T-helper 2 cell (primary cell): ENCODE results near the gene DGKQ.
"Not testable (repeated sequence)": the region's sequence is repeated elsewhere in the genome, so short reads cannot be mapped to it uniquely, and the experiment has no call there.

Experiments
- DNase-seq, 5 experiments: peaks; one replicate each; pipeline versions ENCODE4 v3.0.0 to v3.0.0-alpha.2; 2012 to 2022

Gene DGKQ

GRCh38 chr4:924107-925096, 49.0 kb downstream of the DGKQ start:
- DNase-seq, result peak in 2 of 5 experiments; percentile 23 to 50

DNA sequence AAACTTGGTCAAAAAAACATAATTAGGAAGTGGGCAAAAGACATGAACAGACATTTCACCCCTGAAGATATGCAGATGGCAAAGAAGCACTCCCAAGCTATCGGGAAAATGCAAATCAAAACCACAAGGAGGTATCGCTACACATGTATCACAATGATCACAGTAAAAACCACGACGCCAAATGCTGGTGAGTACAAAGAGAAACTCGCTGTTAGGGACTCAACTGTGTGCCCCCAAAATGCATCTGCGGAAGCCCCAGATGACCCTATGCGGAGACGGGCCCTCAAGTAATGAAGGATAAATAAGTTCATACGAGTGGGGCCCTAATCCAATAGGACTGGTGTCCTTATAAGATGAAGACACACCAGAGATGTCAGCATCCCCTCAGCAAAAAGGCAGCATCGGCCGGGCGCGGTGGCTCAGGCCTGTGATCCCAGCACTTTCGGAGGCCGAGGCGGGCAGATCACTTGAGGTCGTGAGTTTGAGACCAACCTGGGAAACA, 51.5 kb downstream of the DGKQ start:
- DNase-seq, result peak in 1 of 5 experiments; percentile 81

DNA sequence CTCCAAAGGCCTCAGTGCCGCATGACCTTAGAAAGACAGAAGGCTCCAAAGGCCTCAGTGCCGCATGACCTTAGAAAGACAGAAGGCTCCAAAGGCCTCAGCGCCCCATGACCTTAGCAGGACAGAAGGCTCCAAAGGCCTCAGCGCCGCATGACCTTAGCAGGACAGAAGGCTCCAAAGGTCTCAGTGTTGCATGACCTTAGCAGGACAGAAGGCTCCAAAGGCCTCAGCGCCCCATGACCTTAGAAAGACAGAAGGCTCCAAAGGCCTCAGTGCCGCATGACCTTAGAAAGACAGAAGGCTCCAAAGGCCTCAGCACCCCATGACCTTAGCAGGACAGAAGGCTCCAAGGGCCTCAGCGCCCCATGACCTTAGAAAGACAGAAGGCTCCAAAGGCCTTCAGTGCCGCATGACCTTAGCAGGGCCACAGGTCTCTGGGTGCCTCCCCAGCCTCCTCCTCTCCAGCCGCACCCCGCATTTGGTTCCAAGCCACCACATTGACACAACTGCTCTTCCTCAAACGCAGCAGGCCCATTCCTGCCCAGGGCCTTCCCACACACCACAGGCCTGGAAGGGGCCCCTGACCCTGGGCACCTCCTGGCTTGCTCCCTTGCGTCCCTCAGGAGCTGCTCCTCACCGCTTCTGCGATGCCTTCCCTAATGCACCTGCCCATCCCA, 54.2 kb downstream of the DGKQ start:
- DNase-seq, result not testable (repeated sequence)

- DNase-seq, result not testable (repeated sequence)
Measured at GRCh38 chr4:918591-918990, 54.8 kb downstream of the DGKQ start.

DNA sequence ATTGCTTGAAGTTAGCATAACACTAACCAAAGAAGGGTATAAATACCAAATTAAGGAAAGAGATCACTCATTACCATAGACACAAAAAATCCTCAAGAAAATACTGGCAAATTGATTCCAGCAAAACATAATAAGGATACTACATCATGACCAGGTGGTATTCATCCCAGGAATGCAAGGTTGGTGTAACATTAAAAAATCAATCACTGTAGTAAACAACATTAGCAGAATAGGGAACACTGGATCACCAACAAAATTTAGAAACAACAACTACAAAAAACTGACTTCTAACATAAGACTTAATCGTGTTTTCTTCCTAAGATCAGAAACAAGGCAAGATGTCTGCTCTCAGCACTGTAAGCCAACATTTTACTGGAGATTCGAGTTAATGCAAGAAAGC, 55.4 kb downstream of the DGKQ start:
- no peak for DNase-seq

GRCh38 chr4:917466-917865, 55.9 kb downstream of the DGKQ start:
- no peak for DNase-seq

DNA sequence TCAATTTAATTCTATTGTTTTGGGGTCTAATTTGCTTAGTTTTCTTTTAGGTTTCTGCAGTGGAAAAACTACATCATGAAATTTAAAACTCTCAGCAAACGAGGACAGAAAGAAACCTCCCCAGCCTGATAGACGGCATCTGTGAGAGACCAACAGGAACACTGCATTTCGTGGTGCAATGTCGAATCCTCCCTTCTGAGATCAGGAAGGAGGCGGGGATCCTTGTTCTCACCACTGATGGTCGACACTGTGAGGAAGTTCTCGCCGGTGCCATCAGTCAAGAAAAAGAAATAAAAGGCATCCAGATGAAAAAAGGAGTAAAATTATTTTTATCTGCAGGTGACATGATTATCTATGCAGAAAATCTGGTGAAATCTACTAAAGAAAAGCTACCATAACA, 57.8 kb downstream of the DGKQ start:
- no peak for DNase-seq

DNA sequence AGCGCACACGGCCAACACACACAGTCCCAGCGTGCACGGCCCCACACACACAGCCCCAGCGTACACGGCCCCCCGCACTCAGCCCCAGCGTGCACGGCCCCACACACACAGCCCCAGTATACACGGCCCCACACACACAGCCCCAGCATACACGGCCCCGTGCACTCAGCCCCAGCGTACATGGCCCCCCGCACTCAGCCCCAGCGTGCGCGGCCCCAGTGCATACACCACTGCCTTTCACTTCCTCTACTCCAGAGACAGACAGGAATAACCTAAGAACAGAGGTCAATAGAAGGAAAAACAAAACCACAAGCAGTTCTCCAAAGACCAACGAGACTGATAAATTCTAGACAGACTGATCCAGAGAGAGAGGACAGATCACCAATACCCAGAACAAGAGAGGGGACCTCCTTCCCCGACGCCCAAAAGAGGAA, 58.3 kb downstream of the DGKQ start:
- no peak for DNase-seq

GRCh38 chr4:914531-914930, 58.8 kb downstream of the DGKQ start:
- no peak for DNase-seq

DNA sequence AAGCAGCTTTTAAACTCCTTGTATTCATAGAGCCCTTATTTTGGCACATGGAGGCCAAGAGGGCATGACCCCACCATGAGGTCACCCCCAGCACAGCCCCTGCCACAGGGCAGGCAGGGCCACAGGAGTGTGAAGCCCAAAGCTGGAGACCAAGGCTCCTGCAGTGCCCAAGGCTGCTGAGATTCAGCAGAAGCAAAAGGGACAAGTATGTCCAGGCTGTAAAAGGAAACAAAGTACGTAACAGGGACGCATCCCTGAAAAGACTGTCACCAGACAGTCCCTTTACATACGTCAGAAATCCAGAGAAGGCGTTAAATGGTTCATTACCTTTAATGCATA, 60.1 kb downstream of the DGKQ start:
- no peak for DNase-seq

GRCh38 chr4:912548-913279, 60.7 kb downstream of the DGKQ start:
- DNase-seq, result no peak

DNA sequence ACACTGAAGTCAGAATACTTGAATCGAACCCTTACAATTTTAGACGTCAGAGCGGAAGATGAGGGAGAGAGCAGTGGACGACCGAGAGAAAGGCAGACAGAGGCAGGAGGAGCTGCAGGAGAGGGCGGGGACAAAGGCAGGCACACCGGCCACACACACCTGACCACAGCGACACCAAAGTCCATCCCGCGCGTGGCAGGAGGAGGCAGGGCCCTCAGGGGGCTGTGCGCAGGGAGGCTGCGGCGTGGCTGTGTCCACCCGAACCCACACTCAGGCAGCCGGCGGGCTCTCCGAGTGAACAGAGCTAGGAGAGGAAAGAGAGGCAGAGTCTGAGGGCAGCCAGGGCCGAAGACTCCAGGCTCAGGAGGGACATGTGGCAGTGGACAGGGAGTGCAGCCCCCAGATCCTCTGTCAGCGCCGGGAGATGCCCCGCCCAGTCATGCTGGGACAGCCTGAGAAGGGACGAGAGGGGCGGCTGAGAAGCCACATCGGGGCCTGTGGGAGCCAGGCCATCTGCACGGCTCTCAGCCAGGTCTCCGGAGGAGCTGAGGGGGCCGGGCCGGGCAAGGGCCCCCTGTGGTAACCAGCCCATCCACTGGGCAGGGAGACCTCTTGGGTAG, 61.4 kb downstream of the DGKQ start:
- DNase-seq, result no peak

GRCh38 chr4:911221-911751, 62.1 kb downstream of the DGKQ start:
- DNase-seq, result no peak

- DNase-seq, result no peak
Measured at GRCh38 chr4:910366-911091, 62.8 kb downstream of the DGKQ start.

DNA sequence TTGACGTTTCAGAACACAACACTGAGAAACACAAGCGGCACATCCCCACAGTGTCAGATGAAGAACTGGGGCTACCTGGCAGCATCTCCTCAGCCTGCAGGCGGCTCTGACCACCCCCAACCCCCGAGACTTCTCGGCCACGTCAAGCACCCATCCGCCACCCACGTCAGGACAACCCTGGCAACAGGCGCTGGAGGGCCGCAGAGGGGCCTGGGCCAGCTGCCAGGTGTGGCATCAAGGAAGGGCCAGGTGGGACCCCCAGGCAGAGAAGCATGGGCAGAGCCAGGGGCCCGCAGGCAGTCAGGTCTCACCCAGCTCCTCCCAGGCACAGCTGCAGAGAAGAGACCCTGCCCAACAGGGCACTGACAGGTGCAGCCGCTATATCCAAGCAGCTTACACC, 63.5 kb downstream of the DGKQ start:
- no peak for DNase-seq

DNA sequence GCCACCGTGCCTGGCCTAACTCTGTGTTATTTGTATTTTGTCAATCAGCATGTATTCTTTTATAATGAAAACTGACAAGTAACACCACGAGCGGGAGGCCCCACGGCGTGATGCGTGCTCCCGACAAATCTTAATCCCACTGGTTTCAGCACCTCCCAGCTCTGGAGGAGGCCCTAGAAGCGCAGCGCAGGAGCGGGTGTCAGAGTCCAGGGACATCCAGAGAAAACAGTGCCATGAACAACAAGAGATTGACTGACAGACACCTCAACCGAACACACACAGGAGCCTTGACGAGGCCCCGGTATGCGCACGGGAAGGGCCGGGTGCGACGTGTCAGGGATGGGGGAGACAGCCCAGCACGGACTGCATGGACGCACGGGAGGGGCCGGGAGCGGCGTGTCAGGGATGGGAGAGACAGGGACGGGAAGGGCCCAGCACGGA, 64.2 kb downstream of the DGKQ start:
- no peak for DNase-seq
